Measurements from ENCODE around the gene MYBPC2. TPM values are rescaled to one million over a fixed set of nuclear protein-coding genes. Genes with fewer than 3 reads are reported as not detected.
A peak's percentile ranks its signal among the peaks of the same experiment; 100 is the strongest.

The MYBPC2 gene
- total and polyA plus RNA-seq, 2 donors (not counting 1 experiment from before 2014, with no cell fraction given), result 1.1 to 1.7 TPM

DNA sequence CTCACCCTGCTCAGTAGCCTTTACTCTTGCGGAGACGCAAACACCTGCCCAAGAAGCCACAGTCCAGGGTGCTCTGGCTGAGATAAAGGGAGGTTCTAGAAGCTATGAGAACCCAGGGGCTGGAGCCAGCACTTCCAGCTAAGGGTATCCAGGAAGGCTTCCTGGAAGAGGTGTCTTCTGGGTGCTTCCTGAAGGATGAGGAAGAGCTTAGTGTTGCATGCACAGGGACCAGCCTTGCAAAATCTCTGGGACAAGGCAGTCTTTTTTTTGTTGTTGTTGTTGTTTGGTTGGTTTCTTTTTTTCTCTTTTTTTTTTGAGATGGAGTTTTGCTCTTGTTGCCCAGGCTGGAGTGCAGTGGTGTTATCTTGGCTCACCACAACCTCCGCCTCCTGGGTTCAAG lies 20.6 kb downstream of the MYBPC2 start:
- intact Hi-C loops (cut with micrococcal nuclease), result no loop called here
- Mint-ChIP-seq H3K4me3 (no peak overlapping the region), H3K27me3 (no peaks in the 10 kb centered on the region), H3K27ac (no peak overlapping the region), H3K9me3 (ENCODE audit: insufficient read depth) (no peaks in the 10 kb centered on the region), H3K4me1 (peaks cover 8% of the 10 kb centered on the region)
- TF ChIP-seq, protein P1, sequence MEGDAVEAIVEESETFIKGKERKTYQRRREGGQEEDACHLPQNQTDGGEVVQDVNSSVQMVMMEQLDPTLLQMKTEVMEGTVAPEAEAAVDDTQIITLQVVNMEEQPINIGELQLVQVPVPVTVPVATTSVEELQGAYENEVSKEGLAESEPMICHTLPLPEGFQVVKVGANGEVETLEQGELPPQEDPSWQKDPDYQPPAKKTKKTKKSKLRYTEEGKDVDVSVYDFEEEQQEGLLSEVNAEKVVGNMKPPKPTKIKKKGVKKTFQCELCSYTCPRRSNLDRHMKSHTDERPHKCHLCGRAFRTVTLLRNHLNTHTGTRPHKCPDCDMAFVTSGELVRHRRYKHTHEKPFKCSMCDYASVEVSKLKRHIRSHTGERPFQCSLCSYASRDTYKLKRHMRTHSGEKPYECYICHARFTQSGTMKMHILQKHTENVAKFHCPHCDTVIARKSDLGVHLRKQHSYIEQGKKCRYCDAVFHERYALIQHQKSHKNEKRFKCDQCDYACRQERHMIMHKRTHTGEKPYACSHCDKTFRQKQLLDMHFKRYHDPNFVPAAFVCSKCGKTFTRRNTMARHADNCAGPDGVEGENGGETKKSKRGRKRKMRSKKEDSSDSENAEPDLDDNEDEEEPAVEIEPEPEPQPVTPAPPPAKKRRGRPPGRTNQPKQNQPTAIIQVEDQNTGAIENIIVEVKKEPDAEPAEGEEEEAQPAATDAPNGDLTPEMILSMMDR (IDR thresholded peaks at IDR 0.05), result no peak
- TF ChIP-seq EZH2 (IDR thresholded peaks at IDR 0.05; ENCODE audit: borderline replicate concordance, insufficient read depth, low read depth, low read length, poor library complexity, severe bottlenecking), result no peak
- Histone ChIP-seq H3K27me3 (replicated peaks in 1 of 4; ENCODE audit: control extremely low read depth in 1 of 4, control insufficient read depth in 3 of 4, insufficient read depth in 4 of 4, low read length in 3 of 4) (no peaks in the 10 kb centered on the region), H3K4me2 (replicated peaks; ENCODE audit: low read depth, low read length, poor library complexity, severe bottlenecking) (no peak overlapping the region), H3K9me3 (ENCODE audit: control extremely low read depth in 1 of 3, control insufficient read depth in 2 of 3, insufficient read depth in 1 of 3, low read length in 2 of 3) (peaks cover 0 to 1% (median 0%) of the 10 kb centered on the region in 3 donors), H3K9ac (ENCODE audit: low read length) (no peak overlapping the region), H3K4me1 (ENCODE audit: control insufficient read depth in 2 of 2, insufficient read depth in 2 of 2, low read length in 2 of 2) (no peaks in the 10 kb centered on the region), H3K36me3 (replicated peaks in 1 of 2; ENCODE audit: control extremely low read depth in 1 of 2, control insufficient read depth in 1 of 2, extremely low read depth in 1 of 2, insufficient read depth in 2 of 2, low read length in 1 of 2) (no peaks in the 10 kb centered on the region), H3K79me2 (ENCODE audit: control insufficient read depth, insufficient read depth, low read length) (no peaks in the 10 kb centered on the region), H3K4me3 (ENCODE audit: control extremely low read depth in 1 of 5, extremely low read depth in 1 of 5, insufficient read depth in 1 of 5, low read depth in 2 of 5, low read length in 4 of 5) (no peak overlapping the region), H4K20me1 (ENCODE audit: control insufficient read depth, insufficient read depth, low read length, poor library complexity, severe bottlenecking) (no peaks in the 10 kb centered on the region), H3K27ac (ENCODE audit: low read length in 2 of 2) (no peak overlapping the region), H2AFZ (ENCODE audit: insufficient read depth, low read depth, low read length, poor library complexity, severe bottlenecking) (no peak overlapping the region)
- WGBS (ENCODE audit: insufficient coverage), result no CpG with 5 or more reads among the region's 3 CpGs
- DNase-seq (no peak), ATAC-seq (ENCODE audit: low read depth) (no peak)
- CTCF ChIA-PET, result interaction anchor here (1.2 kb wide), 1 partner anchor 16 kb away, joined by 3 read pairs; no protein-coding TSS in a partner anchor
- POLR2A ChIA-PET, result no interaction called here

DNA sequence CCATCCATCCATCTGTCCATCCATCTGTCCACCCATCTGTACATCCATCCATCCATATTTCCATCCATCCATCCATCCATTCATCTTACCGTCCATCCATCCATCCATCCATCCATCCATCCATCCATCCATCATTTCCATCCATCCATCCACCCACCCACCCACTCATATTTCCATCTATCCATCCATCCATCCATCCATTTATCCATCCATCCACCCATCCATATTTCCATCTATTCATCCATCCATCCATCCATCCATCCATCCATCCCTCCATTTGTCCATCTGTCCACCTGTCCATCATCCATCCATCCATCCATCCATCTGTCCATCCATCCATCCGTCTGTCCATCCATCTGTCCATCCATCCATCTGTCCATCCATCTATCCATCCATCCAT lies 23.3 kb downstream of the MYBPC2 start:
- 74% methylated on average over 2 of the region's 2 CpGs for WGBS (ENCODE audit: insufficient coverage)
- ATAC-seq (ENCODE audit: low read depth), result no peak
- Histone ChIP-seq H3K9ac (ENCODE audit: low read length) (no peak overlapping the region), H3K36me3 (replicated peaks in 1 of 2; ENCODE audit: control extremely low read depth in 1 of 2, control insufficient read depth in 1 of 2, extremely low read depth in 1 of 2, insufficient read depth in 2 of 2, low read length in 1 of 2) (no peaks in the 10 kb centered on the region), H4K20me1 (ENCODE audit: control insufficient read depth, insufficient read depth, low read length, poor library complexity, severe bottlenecking) (no peaks in the 10 kb centered on the region), H3K4me2 (replicated peaks; ENCODE audit: low read depth, low read length, poor library complexity, severe bottlenecking) (no peak overlapping the region), H3K27me3 (replicated peaks in 1 of 4; ENCODE audit: control extremely low read depth in 1 of 4, control insufficient read depth in 3 of 4, insufficient read depth in 4 of 4, low read length in 3 of 4) (no peaks in the 10 kb centered on the region), H3K27ac (ENCODE audit: low read length in 2 of 2) (no peak overlapping the region), H3K9me3 (ENCODE audit: control extremely low read depth in 1 of 3, control insufficient read depth in 2 of 3, insufficient read depth in 1 of 3, low read length in 2 of 3) (no peaks in the 10 kb centered on the region), H3K4me3 (ENCODE audit: control extremely low read depth in 1 of 5, extremely low read depth in 1 of 5, insufficient read depth in 1 of 5, low read depth in 2 of 5, low read length in 4 of 5) (no peak overlapping the region), H2AFZ (ENCODE audit: insufficient read depth, low read depth, low read length, poor library complexity, severe bottlenecking) (no peak overlapping the region), H3K4me1 (ENCODE audit: control insufficient read depth in 2 of 2, insufficient read depth in 2 of 2, low read length in 2 of 2) (peaks cover 16 to 20% of the 10 kb centered on the region in 2 donors), H3K79me2 (ENCODE audit: control insufficient read depth, insufficient read depth, low read length) (no peaks in the 10 kb centered on the region)
- H3K4me1 Mint-ChIP-seq, result peaks cover 16% of the 10 kb centered on the region
- peak overlapping the region; percentile 15 for H3K27ac Mint-ChIP-seq
- DNase-seq, result no peak
- CTCF ChIA-PET, result interaction anchor here (0.9 kb wide), 1 partner anchor 108 kb away, joined by 5 read pairs; no protein-coding TSS in a partner anchor
- intact Hi-C loops (cut with micrococcal nuclease), result no loop called here
- no peak overlapping the region for H3K4me3 Mint-ChIP-seq
- no peaks in the 10 kb centered on the region for H3K9me3 Mint-ChIP-seq (ENCODE audit: insufficient read depth)
- no peak for TF ChIP-seq EZH2 (IDR thresholded peaks at IDR 0.05; ENCODE audit: borderline replicate concordance, insufficient read depth, low read depth, low read length, poor library complexity, severe bottlenecking)
- TF ChIP-seq, protein P1 (IDR thresholded peaks at IDR 0.05), result no peak
- no peaks in the 10 kb centered on the region for H3K27me3 Mint-ChIP-seq
- POLR2A ChIA-PET, result no interaction called here

Data from B cell (primary cell).